ENCODE data around the gene EARS2.

DNA sequence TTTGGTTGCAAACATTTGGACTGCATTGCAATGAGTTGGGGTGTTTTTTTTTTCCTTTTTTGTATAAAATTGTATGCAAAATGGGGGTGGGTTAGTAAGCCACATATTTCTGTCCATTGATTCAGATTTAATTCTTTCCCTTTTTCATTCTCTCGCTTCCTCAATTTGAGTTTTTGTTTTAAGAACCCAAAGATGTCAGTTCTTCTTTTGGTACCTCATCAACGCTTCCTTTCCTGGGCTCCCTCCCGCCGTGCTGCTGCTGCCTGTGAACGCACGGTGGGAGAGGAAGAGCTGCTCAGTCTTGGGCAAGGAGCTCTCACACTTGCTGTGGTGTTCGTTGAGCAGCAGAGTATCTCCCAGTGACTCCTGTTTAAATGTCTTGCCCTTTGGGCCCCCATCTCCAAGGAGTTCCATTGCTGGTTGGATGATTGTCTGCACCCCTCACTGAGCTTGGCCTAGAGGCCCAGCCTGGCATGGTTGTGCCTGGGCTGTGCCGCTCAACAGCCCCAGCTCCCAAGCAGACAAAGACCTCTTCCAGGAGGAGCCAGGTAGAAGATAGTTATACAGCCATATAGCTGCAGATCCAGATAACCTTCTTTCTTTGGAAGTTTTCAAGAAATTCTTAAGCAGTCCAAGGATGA lies 14.0 kb upstream of the EARS2 start:
- TF ChIP-seq EZH2 (IDR thresholded peaks at IDR 0.05; ENCODE audit: low read depth), result no peak
- TF ChIP-seq, protein P1, sequence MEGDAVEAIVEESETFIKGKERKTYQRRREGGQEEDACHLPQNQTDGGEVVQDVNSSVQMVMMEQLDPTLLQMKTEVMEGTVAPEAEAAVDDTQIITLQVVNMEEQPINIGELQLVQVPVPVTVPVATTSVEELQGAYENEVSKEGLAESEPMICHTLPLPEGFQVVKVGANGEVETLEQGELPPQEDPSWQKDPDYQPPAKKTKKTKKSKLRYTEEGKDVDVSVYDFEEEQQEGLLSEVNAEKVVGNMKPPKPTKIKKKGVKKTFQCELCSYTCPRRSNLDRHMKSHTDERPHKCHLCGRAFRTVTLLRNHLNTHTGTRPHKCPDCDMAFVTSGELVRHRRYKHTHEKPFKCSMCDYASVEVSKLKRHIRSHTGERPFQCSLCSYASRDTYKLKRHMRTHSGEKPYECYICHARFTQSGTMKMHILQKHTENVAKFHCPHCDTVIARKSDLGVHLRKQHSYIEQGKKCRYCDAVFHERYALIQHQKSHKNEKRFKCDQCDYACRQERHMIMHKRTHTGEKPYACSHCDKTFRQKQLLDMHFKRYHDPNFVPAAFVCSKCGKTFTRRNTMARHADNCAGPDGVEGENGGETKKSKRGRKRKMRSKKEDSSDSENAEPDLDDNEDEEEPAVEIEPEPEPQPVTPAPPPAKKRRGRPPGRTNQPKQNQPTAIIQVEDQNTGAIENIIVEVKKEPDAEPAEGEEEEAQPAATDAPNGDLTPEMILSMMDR (conservative IDR thresholded peaks at IDR 0.05), result no peak
